HTERT RPE-1 (cell line): ENCODE data around the gene SPC25.

Experiments used
- in situ Hi-C: fragments of 300-500 bp; cut with MboI; formaldehyde crosslinking; loops from 4 replicates; pipeline ENCODE4 v1.14.3; 2020; ENCODE audit warnings: low sequenced_read_pairs

Gene SPC25

GRCh38 chr2:168848225-168848624 is 42.0 kb downstream of the SPC25 start:
- in situ Hi-C loops, result no loop called here

- in situ Hi-C loops, result no loop called here
These were observed 47.0 kb downstream of the SPC25 start for GRCh38 chr2:168843253-168843652.

- in situ Hi-C loops, result no loop called here
These were observed 48.8 kb downstream of the SPC25 start for GRCh38 chr2:168841445-168841844.

GRCh38 chr2:168835969-168836368 is 54.3 kb downstream of the SPC25 start:
- in situ Hi-C loops, result no loop called here

- in situ Hi-C loops, result no loop called here
These were observed 58.6 kb downstream of the SPC25 start for GRCh38 chr2:168831662-168832061.

- in situ Hi-C loops, result no loop called here
These were observed 59.3 kb downstream of the SPC25 start for GRCh38 chr2:168830958-168831357.

- in situ Hi-C loops, result no loop called here
These were observed 65.1 kb downstream of the SPC25 start for GRCh38 chr2:168825126-168825525.

GRCh38 chr2:168821992-168822391 is 68.2 kb downstream of the SPC25 start:
- in situ Hi-C loops, result no loop called here

GRCh38 chr2:168821577-168821976 is 68.7 kb downstream of the SPC25 start:
- in situ Hi-C loops, result no loop called here
